Right renal pelvis (tissue), 4 donors: ENCODE measurements around the gene MAP4K1. TPM values are rescaled to one million over a fixed set of nuclear protein-coding genes. Genes with fewer than 3 reads are reported as not detected.
"Not testable (repeated sequence)": the region's sequence is repeated elsewhere in the genome, so short reads cannot be mapped to it uniquely, and the experiment has no call there.

ENCODE experiments used
- DNase-seq, 4 donors: peaks; one replicate each; pipeline ENCODE4 v3.0.0-alpha.2; 2013; ENCODE audit warnings: low read depth in 4 of 4, low spot score in 3 of 4, missing footprints in 1 of 4
- polyA plus RNA-seq, 4 donors: library from polyadenylated mRNA; unstranded; fragments of 120-200 nt; gene quantifications; one replicate each; pipeline ENCODE4 v1.2.1, GENCODE V29; 2013; ENCODE audit not compliant: insufficient read length in 4 of 4

MAP4K1 gene
- polyA plus RNA-seq, 4 donors = 2.5 to 4.1 (median 3.5) TPM

GRCh38 chr19:38653028-38653571 is 35.3 kb upstream of the MAP4K1 start:
- DNase-seq = no peak

GRCh38 chr19:38650911-38651584 is 33.3 kb upstream of the MAP4K1 start:
- no peak for DNase-seq

GRCh38 chr19:38650172-38650775 is 32.5 kb upstream of the MAP4K1 start:
- DNase-seq = no peak

- DNase-seq = no peak
These were observed 31.8 kb upstream of the MAP4K1 start for GRCh38 chr19:38649305-38650171.

- no peak for DNase-seq
These were observed 31.1 kb upstream of the MAP4K1 start for GRCh38 chr19:38648769-38649304.

- DNase-seq = no peak
These were observed 30.4 kb upstream of the MAP4K1 start for GRCh38 chr19:38647966-38648768.

GRCh38 chr19:38647368-38647965 is 29.7 kb upstream of the MAP4K1 start, which contains the start of gene ACTN4:
TSS of gene ACTN4 (plus strand) at chr19:38647649. CDS start at chr19:38647746, 97 bp downstream.
- DNase-seq = peak; percentile 93 to 97 (median 96)

- no peak for DNase-seq
These were observed 27.0 kb upstream of the MAP4K1 start for GRCh38 chr19:38644719-38645118.

- DNase-seq = no peak
These were observed 24.4 kb upstream of the MAP4K1 start for GRCh38 chr19:38642176-38642575.

- no peak for DNase-seq
These were observed 22.6 kb upstream of the MAP4K1 start for GRCh38 chr19:38640368-38640767.

- DNase-seq = no peak
These were observed 21.9 kb upstream of the MAP4K1 start for GRCh38 chr19:38639679-38640078.

- no peak for DNase-seq
These were observed 20.7 kb upstream of the MAP4K1 start for GRCh38 chr19:38638461-38638860.

- no peak for DNase-seq
These were observed 18.0 kb upstream of the MAP4K1 start for GRCh38 chr19:38635483-38636399.

GRCh38 chr19:38634757-38635482 is 17.2 kb upstream of the MAP4K1 start:
- no peak for DNase-seq

- no peak for DNase-seq
These were observed 14.9 kb upstream of the MAP4K1 start for GRCh38 chr19:38632476-38633213.

GRCh38 chr19:38631811-38632475 is 14.2 kb upstream of the MAP4K1 start:
- DNase-seq = not testable (repeated sequence)

- DNase-seq = not testable (repeated sequence)
These were observed 13.5 kb upstream of the MAP4K1 start for GRCh38 chr19:38631301-38631700.
